GM18909 (cell line): ENCODE measurements around the gene MAML2.
"Not testable (repeated sequence)": the region's sequence is repeated elsewhere in the genome, so short reads cannot be mapped to it uniquely, and the experiment has no call there.

ENCODE experiments used
- ATAC-seq: cut with Tn5 transposase; IDR thresholded peaks from one replicate; pipeline ENCODE4 v1.9.1; 2021; ENCODE audit warnings: mild to moderate bottlenecking; ENCODE audit not compliant: unreplicated experiment, poor library complexity

Gene MAML2

GRCh38 chr11:96299155-96299888 is 43.7 kb downstream of the MAML2 start:
- no peak for ATAC-seq

GRCh38 chr11:96295369-96295768 is 47.6 kb downstream of the MAML2 start:
- ATAC-seq: no peak

- ATAC-seq: no peak
Observed at GRCh38 chr11:96294289-96294688, 48.7 kb downstream of the MAML2 start.

- ATAC-seq: peak; percentile 93
Observed at GRCh38 chr11:96293598-96294021, 49.4 kb downstream of the MAML2 start.

- no peak for ATAC-seq
Observed at GRCh38 chr11:96293109-96293508, 49.9 kb downstream of the MAML2 start.

GRCh38 chr11:96292291-96293010 is 50.5 kb downstream of the MAML2 start:
- ATAC-seq: no peak

- ATAC-seq: no peak
Observed at GRCh38 chr11:96290631-96291030, 52.4 kb downstream of the MAML2 start.

GRCh38 chr11:96290031-96290430 is 53.0 kb downstream of the MAML2 start:
- no peak for ATAC-seq

- no peak for ATAC-seq
Observed at GRCh38 chr11:96288915-96289314, 54.1 kb downstream of the MAML2 start.

- no peak for ATAC-seq
Observed at GRCh38 chr11:96287822-96288439, 55.1 kb downstream of the MAML2 start.

GRCh38 chr11:96285985-96286384 is 57.0 kb downstream of the MAML2 start:
- ATAC-seq: not testable (repeated sequence)

- ATAC-seq: no peak
Observed at GRCh38 chr11:96284917-96285316, 58.1 kb downstream of the MAML2 start.

GRCh38 chr11:96284401-96284800 is 58.6 kb downstream of the MAML2 start:
- no peak for ATAC-seq

GRCh38 chr11:96282625-96283220 is 60.3 kb downstream of the MAML2 start:
- ATAC-seq: no peak

- ATAC-seq: no peak
Observed at GRCh38 chr11:96280444-96280843, 62.6 kb downstream of the MAML2 start.

- ATAC-seq: no peak
Observed at GRCh38 chr11:96279896-96280290, 63.1 kb downstream of the MAML2 start.

- ATAC-seq: peak; percentile 45
Observed at GRCh38 chr11:96279018-96279895, 63.7 kb downstream of the MAML2 start.

GRCh38 chr11:96278039-96278897 is 64.7 kb downstream of the MAML2 start:
- no peak for ATAC-seq

GRCh38 chr11:96277696-96278038 is 65.3 kb downstream of the MAML2 start:
- no peak for ATAC-seq
